IMR-90 (cell line): ENCODE results near the gene TOR3A. TPM values are rescaled to one million over a fixed set of nuclear protein-coding genes. Genes with fewer than 3 reads are reported as not detected.
"Not testable (repeated sequence)": the region's sequence is repeated elsewhere in the genome, so short reads cannot be mapped to it uniquely, and the experiment has no call there.

Experiments
- ATAC-seq: fragments of 200-7000 bp; cut with Tn5 transposase; 2 replicates; pipeline ENCODE4 v1.9.1; 2020; ENCODE audit warnings: low read depth, mild to moderate bottlenecking, moderate library complexity
- BruUV-seq: library from RNA; stranded (reverse); fragments of 400-500 nt; replicated peaks from 2 replicates; lab custom pipeline; 2021; lab: Mats Ljungman, UMichigan
- CTCF ChIA-PET: fragments of 300-600 bp; formaldehyde crosslinking; extraction: SDS; loops from one replicate; lab custom pipeline; 2021; ENCODE audit warnings: antibody characterized with exemption; lab: Yijun Ruan, JAX
- POLR2A ChIA-PET: fragments of 300-600 bp; sonication (Branson Sonifier 250); formaldehyde crosslinking; loops from one replicate; lab custom pipeline; 2022; ENCODE audit warnings: antibody characterized with exemption; ENCODE audit not compliant: unreplicated experiment; lab: Charles Lee
- DNase-seq: peaks from one replicate; pipeline ENCODE4 v3.0.0; 2013
- H2AFZ ChIP-seq: replicated peaks from 2 replicates; pipeline ENCODE3; 2013; ENCODE audit warnings: low read length, mild to moderate bottlenecking; ENCODE audit not compliant: poor library complexity
- H2AK5ac ChIP-seq: 2 replicates; pipeline ENCODE4 v1.6.1; 2013; ENCODE audit warnings: low read depth, low read length, inconsistent platforms
- H2AK9ac ChIP-seq: replicated peaks from 2 replicates; pipeline ENCODE3; 2013; ENCODE audit warnings: mild to moderate bottlenecking, low read depth, low read length, moderate library complexity; ENCODE audit not compliant: poor library complexity
- H2BK120ac ChIP-seq: 2 replicates; pipeline ENCODE4 v1.6.1; 2013; ENCODE audit warnings: low read depth, low read length, inconsistent platforms
- H2BK15ac ChIP-seq: 3 replicates; pipeline ENCODE4 v1.6.1; 2013; ENCODE audit warnings: low read depth, low read length, inconsistent platforms
- H2BK20ac ChIP-seq: 2 replicates; pipeline ENCODE4 v1.6.1; 2013; ENCODE audit warnings: low read depth, mild to moderate bottlenecking, inconsistent platforms, low read length, moderate library complexity
- H2BK5ac ChIP-seq: 2 replicates; pipeline ENCODE4 v1.6.1; 2013; ENCODE audit warnings: mild to moderate bottlenecking, low read depth, low read length, inconsistent platforms; ENCODE audit not compliant: poor library complexity, severe bottlenecking
- H3K14ac ChIP-seq: replicated peaks from 2 replicates; pipeline ENCODE4 v1.6.1; 2013; ENCODE audit warnings: low read depth, low read length, inconsistent platforms
- H3K18ac ChIP-seq: 2 replicates; pipeline ENCODE4 v1.6.1; 2013; ENCODE audit warnings: low read depth, low read length, control low read depth
- H3K23ac ChIP-seq: 2 replicates; pipeline ENCODE4 v1.6.1; 2013; ENCODE audit warnings: low read depth, low read length, inconsistent platforms
- H3K27ac ChIP-seq: 2 replicates; pipeline ENCODE4 v1.5.1; 2013; ENCODE audit warnings: mild to moderate bottlenecking, control low read depth, low read length; ENCODE audit not compliant: insufficient read depth
- H3K27me3 ChIP-seq: 2 replicates; pipeline ENCODE4 v1.6.1; 2013; ENCODE audit warnings: low read length; ENCODE audit not compliant: control insufficient read depth, insufficient read depth
- H3K36me3 ChIP-seq: 2 replicates; pipeline ENCODE4 v1.6.1; 2013; ENCODE audit warnings: low read length, mixed read lengths; ENCODE audit not compliant: control insufficient read depth, insufficient read depth
- H3K4ac ChIP-seq: 2 replicates; pipeline ENCODE4 v1.6.1; 2013; ENCODE audit warnings: low read depth, low read length, inconsistent platforms
- H3K4me1 ChIP-seq: 2 replicates; pipeline ENCODE4 v1.6.1; 2013; ENCODE audit warnings: low read length, mixed read lengths; ENCODE audit not compliant: control insufficient read depth, insufficient read depth
- H3K4me2 ChIP-seq: 2 replicates; pipeline ENCODE4 v1.6.1; 2013; ENCODE audit warnings: low read depth, mild to moderate bottlenecking, control low read depth, low read length, moderate library complexity
- H3K4me3 ChIP-seq: 2 replicates; pipeline ENCODE4 v1.5.1; 2013; ENCODE audit warnings: low read depth, mild to moderate bottlenecking, control low read depth, low read length, moderate library complexity; ENCODE audit not compliant: insufficient read depth
- H3K56ac ChIP-seq: 2 replicates; pipeline ENCODE4 v1.6.1; 2013; ENCODE audit warnings: low read length, inconsistent platforms; ENCODE audit not compliant: insufficient read depth; ENCODE audit errors: extremely low read depth
- H3K79me1 ChIP-seq, 2 experiments: 2 replicates each; pipeline ENCODE4 v1.6.1; 2013; ENCODE audit warnings: low read length in 2 of 2, inconsistent platforms in 1 of 2, low read depth in 1 of 2
- H3K9ac ChIP-seq: 2 replicates; pipeline ENCODE4 v1.6.1; 2013; ENCODE audit warnings: low read depth, low read length, control low read depth
- H3K9me1 ChIP-seq: 2 replicates; pipeline ENCODE4 v1.6.1; 2013; ENCODE audit warnings: low read length, inconsistent platforms; ENCODE audit not compliant: insufficient read depth
- H3K9me3 ChIP-seq: 2 replicates; pipeline ENCODE4 v1.6.1; 2013; ENCODE audit warnings: low read length; ENCODE audit not compliant: control insufficient read depth, insufficient read depth
- H4K20me1 ChIP-seq: 2 replicates; pipeline ENCODE4 v1.6.1; 2013; ENCODE audit warnings: low read length, inconsistent platforms; ENCODE audit not compliant: insufficient read depth
- H4K5ac ChIP-seq: 2 replicates; pipeline ENCODE4 v1.6.1; 2013; ENCODE audit warnings: mild to moderate bottlenecking, low read depth, low read length, control low read depth
- H4K8ac ChIP-seq, 2 experiments: 2 replicates each; pipeline ENCODE4 v1.6.1; 2013; ENCODE audit warnings: low read depth in 2 of 2, low read length in 2 of 2, control low read depth in 1 of 2, inconsistent platforms in 1 of 2
- H4K91ac ChIP-seq: 2 replicates; pipeline ENCODE4 v1.6.1; 2013; ENCODE audit warnings: low read depth, low read length, inconsistent platforms; ENCODE audit not compliant: insufficient read depth
- FOS ChIP-seq: fragments of 150-350 bp; IDR thresholded peaks from 2 replicates; pipeline ENCODE4 v1.6.1; 2016; ENCODE audit warnings: low read depth, low read length
- MXI1 ChIP-seq: IDR thresholded peaks from 2 replicates; pipeline ENCODE4 v1.6.1; 2012; ENCODE audit warnings: low read depth, mild to moderate bottlenecking, low read length, moderate library complexity, borderline replicate concordance
- WGBS, 2 experiments: methylation state at CpG; one replicate each; pipeline versions ENCODE4 v1.1.5 to v1.1.7; 2013; ENCODE audit warnings: missing lambda C conversion rate in 2 of 2; ENCODE audit not compliant: insufficient read length in 1 of 2; ENCODE audit errors: extremely low coverage in 2 of 2; 5-methylcytosine and 5-hydroxymethylcytosine counted together
- dilution Hi-C: fragments of 300-500 bp; cut with HindIII; formaldehyde crosslinking; loops from one replicate; pipeline ENCODE4 v1.14.3; 2018; ENCODE audit warnings: low sequenced_read_pairs; ENCODE audit not compliant: unreplicated experiment
- in situ Hi-C: fragments of 300-500 bp; cut with MboI; formaldehyde crosslinking; loops from 3 replicates; pipeline ENCODE4 v1.14.3; 2019; ENCODE audit warnings: low sequenced_read_pairs, inconsistent platforms, mixed read lengths
- intact Hi-C: fragments of 100-400 bp; cut with micrococcal nuclease; formaldehyde crosslinking; loops from 2 replicates; pipeline ENCODE4 v1.10.0; 2022
- polyA plus RNA-seq, 3 experiments: library from polyadenylated mRNA; depleted of rRNA; stranded (reverse); fragments of >200 nt; gene quantifications; 2 replicates each; pipeline ENCODE4 v1.2.3, GENCODE V29; 2012; ENCODE audit warnings: low replicate concordance in 1 of 3
- total RNA-seq: library from RNA; depleted of rRNA; stranded (reverse); fragments of >200 nt; gene quantifications from 2 replicates; pipeline ENCODE4 v1.2.3, GENCODE V29; 2012

TOR3A gene
- total and polyA plus RNA-seq, 2 of the 4 experiments (the other 2 are of a cell fraction): 16.8 to 22.2 TPM

DNA sequence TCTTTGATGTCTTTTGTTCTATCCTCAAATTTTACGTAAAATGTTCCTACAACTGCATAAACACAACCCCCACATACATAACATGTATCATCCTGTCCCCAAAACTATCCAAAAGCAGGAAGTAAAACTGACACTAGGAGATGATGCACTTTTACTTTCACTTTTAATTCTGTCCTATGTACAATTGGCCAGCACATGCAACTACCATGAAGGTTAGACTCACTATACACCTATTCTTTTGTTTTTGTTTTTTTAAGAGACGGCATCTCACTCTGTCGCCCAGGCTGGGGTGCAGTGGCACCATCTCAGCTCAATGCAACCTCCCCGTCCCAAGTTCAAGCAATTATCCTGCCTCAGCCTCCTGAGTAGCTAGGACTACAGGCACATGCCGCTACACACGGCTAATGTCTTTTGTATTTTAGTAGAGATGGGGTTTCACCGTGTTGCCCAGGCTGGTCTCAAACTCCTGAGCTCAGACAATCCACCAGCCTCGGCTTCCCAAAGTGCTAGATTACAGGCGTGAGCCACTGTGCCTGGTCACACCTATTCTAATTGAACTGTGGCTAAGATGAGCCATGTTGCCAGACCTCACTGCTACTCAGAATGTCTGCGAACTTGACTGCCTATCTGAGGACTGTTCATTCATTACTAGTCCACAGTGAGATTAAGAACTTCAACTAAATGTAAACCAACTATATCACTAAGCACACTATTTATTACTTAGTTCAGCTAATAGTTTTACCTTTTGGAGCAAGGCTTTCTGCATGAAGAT lies 48.0 kb downstream of the TOR3A start:
- no TSS peak for BruUV-seq
- peaks cover 15% of the 10 kb centered on the region for H3K4me1 ChIP-seq
- peak overlapping the region; percentile 11; the same call in 1 of the 2 replicates for H2BK120ac ChIP-seq
- CTCF ChIA-PET: interaction anchor here (2.6 kb wide), 1 partner anchor 9 kb away, joined by 9 read pairs; no protein-coding TSS in a partner anchor
- DNase-seq (peak; percentile 47), ATAC-seq (peak; percentile 40)
- peak overlapping the region; percentile 31; the same call in 1 of the 2 replicates for H2AK5ac ChIP-seq
- H3K27me3 ChIP-seq: no peaks in the 10 kb centered on the region
- no peak overlapping the region for H2AK9ac ChIP-seq
- H4K20me1 ChIP-seq: peaks cover 10% of the 10 kb centered on the region
- TF ChIP-seq FOS (no peak), MXI1 (peak; percentile 25; the same call in 1 of the 2 replicates)
- H4K8ac ChIP-seq: peak overlapping the region; percentile 45 to 60; a peak in 1 of 4 replicates
- no peak overlapping the region for H2AFZ ChIP-seq
- 0 out of 2 replicates have a peak overlapping the region, but pooled peaks have one; percentile 25 for H3K14ac ChIP-seq
- H3K4me2 ChIP-seq: peak overlapping the region; percentile 89
- peak overlapping the region; percentile 12 for H2BK5ac ChIP-seq
- no peak overlapping the region for H3K4me3 ChIP-seq
- 0 out of 2 replicates have a peak overlapping the region, but pooled peaks have one; percentile 16 for H2BK20ac ChIP-seq
- dilution Hi-C loops: no loop called here
- peak overlapping the region; percentile 56; the same call in 1 of the 2 replicates for H4K91ac ChIP-seq
- in situ Hi-C loops: loop anchor here (10.0 kb wide), 1 partner anchor 165 kb away; the partner anchor contains the start of gene SOAT1
- H3K9me1 ChIP-seq: peaks cover 9% of the 10 kb centered on the region
- H3K36me3 ChIP-seq: peaks cover 7% of the 10 kb centered on the region
- no peak overlapping the region for H3K56ac ChIP-seq
- peaks cover 8 to 41% of the 10 kb centered on the region in 2 experiments for H3K79me1 ChIP-seq
- no peak overlapping the region for H3K9ac ChIP-seq
- H2BK15ac ChIP-seq: no peak overlapping the region
- no peak overlapping the region; the same call in 1 of the 2 replicates for H3K18ac ChIP-seq
- H3K4ac ChIP-seq: peak overlapping the region; percentile 41
- H3K9me3 ChIP-seq: no peaks in the 10 kb centered on the region
- H3K23ac ChIP-seq: no peak overlapping the region
- POLR2A ChIA-PET: interaction anchor here (0.6 kb wide), 2 partner anchors 76 to 108 kb away, joined by 3 to 10 read pairs; no protein-coding TSS in a partner anchor
- intact Hi-C loops: no loop called here
- peak overlapping the region; percentile 57; the same call in 1 of the 2 replicates for H3K27ac ChIP-seq
- H4K5ac ChIP-seq: peak overlapping the region; percentile 45; the same call in 1 of the 2 replicates
- WGBS, 2 experiments: 96% methylated on average over 4 of the region's 10 CpGs; no CpG with 5 or more reads in 1 of the 2 experiments

DNA sequence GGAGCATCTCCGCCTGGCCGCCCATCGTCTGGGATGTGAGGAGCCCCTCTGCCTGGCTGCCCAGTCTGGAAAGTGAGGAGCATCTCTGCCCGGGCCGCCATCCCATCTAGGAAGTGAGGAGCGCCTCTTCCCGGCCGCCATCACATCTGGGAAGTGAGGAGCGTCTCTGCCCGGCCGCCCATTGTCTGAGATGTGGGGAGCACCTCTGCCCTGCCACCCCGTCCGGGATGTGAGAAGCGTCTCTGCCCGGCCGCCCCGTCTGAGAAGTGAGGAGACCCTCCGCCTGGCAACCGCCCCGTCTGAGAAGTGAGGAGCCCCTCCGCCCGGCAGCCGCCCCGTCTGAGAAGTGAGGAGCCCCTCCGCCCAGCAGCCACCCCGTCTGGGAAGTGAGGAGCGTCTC lies 53.3 kb downstream of the TOR3A start:
- H2AK9ac ChIP-seq, in situ Hi-C loops, POLR2A ChIA-PET, H4K91ac ChIP-seq, H3K4me1 ChIP-seq, H3K27ac ChIP-seq, H3K23ac ChIP-seq, intact Hi-C loops, H4K5ac ChIP-seq, H3K4me2 ChIP-seq, H2AK5ac ChIP-seq, H2AFZ ChIP-seq, H2BK20ac ChIP-seq, BruUV-seq, ATAC-seq, CTCF ChIA-PET, H3K56ac ChIP-seq, H2BK15ac ChIP-seq, H3K4ac ChIP-seq, H3K36me3 ChIP-seq, DNase-seq, H3K27me3 ChIP-seq, dilution Hi-C loops, H2BK120ac ChIP-seq, H3K9ac ChIP-seq, H3K9me3 ChIP-seq, H3K18ac ChIP-seq, H3K4me3 ChIP-seq, H3K9me1 ChIP-seq, H2BK5ac ChIP-seq, H3K14ac ChIP-seq, H4K8ac ChIP-seq: not testable (repeated sequence)
- Histone ChIP-seq H4K20me1 (peaks cover 32% of the 10 kb centered on the region), H3K79me1 (peaks cover 0 to 27% of the 10 kb centered on the region in 2 experiments; a peak in 3 of 4 replicates)
- no CpG with 5 or more reads among the region's 27 CpGs for WGBS, 2 experiments
